HPDE6-E6E7 (cell line): ENCODE results near the gene GJD3.
A peak's percentile ranks its signal among the peaks of the same experiment; 100 is the strongest.

Source experiments
- DNase-seq: peaks from one replicate; pipeline ENCODE4 v3.0.0; 2011; ENCODE audit warnings: missing footprints; ENCODE audit errors: extremely low spot score

GJD3 gene

GRCh38 chr17:40351359-40352236 lies 12.9 kb downstream of the GJD3 start:
- no peak for DNase-seq

- DNase-seq = no peak
These were observed 13.7 kb downstream of the GJD3 start for GRCh38 chr17:40350689-40351358.

GRCh38 chr17:40349895-40350688 lies 14.4 kb downstream of the GJD3 start:
- DNase-seq = no peak

- DNase-seq = peak; percentile 96
These were observed 15.1 kb downstream of the GJD3 start for GRCh38 chr17:40349477-40349894.

GRCh38 chr17:40348562-40349476 lies 15.7 kb downstream of the GJD3 start:
- DNase-seq = no peak

DNA sequence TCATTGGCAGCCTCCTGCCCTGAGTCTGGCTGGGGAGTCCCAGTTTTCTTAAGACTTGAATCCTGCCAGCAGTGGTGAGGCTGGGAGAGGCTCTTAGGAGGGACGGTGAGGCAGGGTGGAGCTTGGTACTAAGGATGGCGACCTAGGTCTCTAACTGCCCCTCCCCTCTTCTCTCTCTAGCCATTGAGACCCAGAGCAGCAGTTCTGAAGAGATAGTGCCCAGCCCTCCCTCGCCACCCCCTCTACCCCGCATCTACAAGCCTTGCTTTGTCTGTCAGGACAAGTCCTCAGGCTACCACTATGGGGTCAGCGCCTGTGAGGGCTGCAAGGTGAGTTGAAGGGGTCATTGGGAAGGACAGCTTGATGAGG lies 16.4 kb downstream of the GJD3 start:
- no peak for DNase-seq

DNA sequence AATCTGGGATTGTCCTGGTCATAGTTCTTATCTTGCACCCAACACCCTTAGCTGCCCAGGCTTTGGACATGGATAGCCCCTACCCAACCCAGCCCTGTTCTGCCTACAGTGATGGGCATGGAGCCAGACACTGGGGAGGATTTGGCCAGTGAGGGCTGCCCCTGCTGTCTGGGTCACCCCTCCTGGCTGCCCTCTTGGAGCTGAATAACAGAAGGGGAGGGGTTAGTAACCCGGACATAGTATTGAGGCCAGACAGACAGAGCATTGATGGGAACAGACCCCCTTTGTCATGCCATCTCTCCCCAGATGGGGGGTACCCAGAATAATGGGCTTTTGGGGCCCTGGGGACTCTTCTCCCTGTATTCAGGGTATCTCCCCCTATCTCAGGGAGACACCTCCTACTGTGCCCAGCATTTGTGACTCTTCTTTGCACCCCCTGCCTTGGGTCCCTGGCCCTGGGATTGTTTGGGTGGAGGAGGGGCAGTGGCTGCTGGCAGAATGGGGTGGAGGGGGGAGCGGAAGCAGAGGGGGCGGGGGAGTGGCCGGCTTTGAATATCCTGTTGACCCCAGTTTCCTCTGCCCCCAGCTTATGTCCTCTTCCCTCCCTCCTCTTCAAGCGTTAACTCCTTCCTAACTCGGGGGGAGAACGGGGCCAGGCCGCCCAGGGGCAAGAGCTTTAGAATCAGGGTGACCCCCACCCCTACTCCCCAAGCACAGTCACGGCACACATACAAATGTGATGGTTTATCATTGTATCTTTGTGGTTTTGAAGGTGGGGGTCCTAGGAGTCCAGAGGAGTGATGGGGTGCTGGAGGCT lies 17.0 kb downstream of the GJD3 start:
- DNase-seq = no peak

- no peak for DNase-seq
These were observed 17.8 kb downstream of the GJD3 start for GRCh38 chr17:40346765-40347158.

DNA sequence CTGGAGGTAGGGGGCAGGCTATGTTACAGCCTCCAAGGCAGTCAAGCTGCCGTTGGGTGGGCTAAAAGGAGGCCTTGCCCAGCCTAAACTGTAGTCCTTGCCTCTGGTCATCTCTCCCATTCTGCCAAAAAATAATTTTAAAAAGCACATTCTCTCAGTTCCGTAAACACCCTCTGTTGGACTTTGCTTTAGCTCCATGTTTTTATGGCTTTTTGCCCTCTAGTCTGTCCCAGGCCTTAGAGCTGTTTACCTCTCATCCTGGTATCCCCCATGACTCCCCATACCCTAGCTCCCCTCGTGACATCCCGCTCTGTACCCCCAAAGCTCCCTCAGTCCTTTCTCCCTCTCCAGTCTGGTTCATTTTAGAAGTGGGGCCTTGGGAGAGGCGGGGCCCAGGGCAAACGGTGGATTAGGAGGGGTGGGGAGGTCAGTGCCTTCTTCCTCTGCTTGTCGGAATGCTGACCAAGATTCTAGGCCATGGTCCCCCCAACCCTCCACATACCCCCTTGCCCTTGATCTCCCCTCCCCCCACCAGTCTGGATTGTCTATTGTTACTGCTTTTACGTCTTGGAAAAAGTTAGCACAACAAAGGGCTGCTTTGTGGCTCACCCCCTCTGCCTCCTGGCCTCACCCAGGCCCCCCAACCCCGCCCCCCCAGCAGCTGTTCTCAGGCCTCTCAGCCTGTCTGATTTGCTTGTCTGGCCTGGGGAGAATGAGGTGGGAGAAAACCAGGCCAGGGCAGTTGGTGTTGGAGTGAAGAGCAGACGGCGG lies 18.4 kb downstream of the GJD3 start:
- DNase-seq = no peak

GRCh38 chr17:40345161-40345993 lies 19.2 kb downstream of the GJD3 start:
- DNase-seq = peak; percentile 79

DNA sequence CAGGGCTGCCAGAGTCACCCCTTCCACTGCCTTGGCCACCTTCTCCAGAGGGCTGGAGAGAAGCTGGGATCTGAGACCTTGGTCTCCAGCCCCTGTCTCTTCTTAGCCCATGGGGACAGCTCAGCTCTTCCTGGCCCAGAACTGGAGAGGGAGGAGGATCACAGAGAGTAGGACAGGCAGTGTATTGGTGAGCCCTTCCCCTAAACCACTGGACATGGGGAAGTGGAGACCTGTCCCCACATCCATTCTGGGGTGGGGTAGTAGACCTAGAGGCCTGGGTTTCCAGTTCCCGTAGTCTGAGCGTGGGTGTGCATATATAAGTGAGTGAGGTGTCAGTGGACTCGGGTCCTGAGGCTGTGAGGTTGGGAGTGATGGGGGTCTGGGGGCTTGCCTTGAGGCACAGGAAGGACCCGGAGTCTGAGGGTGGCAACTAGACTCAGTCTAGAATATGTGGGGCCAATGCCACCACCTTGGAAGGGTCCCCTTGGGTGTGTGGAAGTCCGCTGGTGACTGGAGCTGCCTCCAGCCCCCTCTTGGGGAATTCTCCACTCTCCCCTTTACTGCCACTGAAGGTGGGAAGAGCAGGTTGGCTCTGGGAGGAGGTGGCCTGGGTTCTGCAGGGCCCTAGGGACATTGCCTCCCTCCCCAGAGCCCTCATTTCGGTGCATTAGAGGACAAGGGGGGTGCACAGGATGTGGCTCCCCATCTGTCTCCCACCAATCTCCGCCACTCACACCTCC lies 19.9 kb downstream of the GJD3 start:
- DNase-seq = no peak

- no peak for DNase-seq
These were observed 21.1 kb downstream of the GJD3 start for GRCh38 chr17:40343219-40344119.

DNA sequence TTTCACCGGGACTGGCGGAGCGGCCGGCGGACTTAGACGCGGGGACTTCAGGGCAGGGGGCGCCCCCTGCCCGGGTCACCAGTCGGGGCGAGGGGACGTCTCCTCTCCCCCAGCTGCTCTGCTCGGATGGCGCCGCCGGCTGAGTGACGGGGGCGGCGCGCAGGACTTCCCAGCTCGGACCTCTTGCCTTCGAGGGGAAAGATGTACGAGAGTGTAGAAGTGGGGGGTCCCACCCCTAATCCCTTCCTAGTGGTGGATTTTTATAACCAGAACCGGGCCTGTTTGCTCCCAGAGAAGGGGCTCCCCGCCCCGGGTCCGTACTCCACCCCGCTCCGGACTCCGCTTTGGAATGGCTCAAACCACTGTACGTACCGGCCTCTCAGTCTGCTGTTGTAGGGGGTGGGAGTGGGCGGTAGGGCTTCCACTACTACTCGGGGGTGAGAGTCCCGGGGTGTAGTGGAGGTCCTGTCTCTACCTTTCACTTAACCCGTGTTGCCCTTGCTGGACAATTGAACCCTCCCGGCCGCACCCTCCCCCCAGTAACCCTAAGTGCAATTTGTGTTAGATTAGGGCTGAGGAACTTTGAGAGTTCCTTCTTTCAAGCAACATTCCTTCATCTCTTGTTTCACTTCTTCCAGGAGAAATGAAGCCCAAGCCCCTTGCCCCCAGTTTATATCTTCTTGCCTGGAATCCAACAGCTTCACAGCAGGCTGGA lies 21.9 kb downstream of the GJD3 start:
- no peak for DNase-seq

DNA sequence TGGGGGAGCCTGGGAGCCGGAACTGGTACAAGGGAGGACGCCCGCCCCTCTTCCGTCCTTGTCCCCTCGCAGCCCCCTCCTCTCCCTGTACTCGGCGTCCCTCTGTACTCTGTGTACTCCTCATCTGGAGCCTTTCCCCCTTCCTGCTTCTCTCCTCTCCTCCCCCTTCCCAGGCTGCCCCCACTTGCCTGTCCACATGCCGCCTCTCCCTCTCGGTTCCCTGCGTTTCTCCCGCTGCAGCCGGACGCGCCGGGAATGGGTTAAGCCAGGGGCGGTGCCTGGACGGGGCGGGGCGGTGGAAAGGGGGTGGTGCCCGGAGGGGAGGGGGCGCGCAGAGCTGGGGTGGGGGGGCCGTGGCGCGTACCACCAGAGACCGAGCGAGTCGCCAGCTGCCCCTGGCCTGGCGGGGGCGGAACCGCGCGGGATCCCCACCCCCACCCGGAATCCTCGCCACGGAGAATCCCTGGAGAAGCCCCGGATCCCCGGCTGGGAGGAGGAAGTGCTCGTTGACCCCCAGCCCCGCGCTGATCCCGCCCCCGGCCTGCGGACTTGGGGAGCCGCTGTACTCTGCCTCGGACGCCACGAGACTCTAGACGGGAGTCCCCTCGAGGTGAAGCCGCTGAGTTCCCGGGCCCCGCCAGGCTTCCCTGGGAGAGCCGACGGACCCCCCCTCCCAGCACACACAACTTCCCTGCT lies 22.6 kb downstream of the GJD3 start:
- no peak for DNase-seq

DNA sequence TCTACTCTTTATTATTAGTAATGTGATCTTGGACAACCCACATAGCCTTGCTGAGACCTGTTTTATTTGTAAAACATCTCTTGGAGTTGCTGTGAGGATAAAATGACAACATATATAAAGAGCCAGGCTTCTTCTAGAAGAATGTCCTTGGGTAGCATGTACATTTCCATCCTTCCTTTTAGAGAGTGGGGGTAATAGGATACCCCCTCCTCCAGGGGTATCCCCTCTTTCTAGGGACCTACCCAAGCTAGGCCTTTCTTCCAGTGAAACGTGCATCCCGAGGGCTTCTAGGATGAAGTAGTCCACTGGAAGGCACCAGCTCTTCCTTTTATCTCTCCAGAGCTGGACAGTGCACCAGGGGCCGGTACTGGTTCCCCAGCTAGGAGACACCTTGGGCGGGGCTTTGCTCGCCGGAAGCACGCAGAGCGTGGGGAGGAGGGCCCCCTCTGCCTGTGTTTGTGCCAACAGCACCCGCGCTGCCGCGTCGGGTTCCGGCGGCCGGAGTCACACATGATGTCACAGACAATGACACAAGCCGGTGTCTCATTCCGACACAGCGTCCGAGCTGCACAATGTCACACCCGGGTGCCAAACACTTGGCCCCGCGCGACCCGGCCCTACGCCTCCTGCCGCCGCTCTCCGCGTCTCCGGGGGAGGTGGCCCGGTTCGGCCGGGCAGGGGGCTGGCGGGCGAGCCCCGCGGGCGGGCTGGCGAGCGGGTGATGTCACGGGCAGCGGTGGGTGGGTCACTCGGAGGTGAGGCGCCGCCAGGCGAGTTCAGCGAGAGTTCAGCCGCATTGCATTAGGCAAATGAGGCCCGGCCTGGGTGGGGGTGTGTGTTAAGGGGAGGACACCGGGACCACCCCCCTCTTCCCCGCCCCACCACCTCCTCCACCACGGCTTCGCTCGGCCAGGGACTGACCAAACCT lies 23.4 kb downstream of the GJD3 start:
- peak; percentile 76 for DNase-seq
